Measurements from ENCODE around the gene EFTUD2.

Gene EFTUD2

DNA sequence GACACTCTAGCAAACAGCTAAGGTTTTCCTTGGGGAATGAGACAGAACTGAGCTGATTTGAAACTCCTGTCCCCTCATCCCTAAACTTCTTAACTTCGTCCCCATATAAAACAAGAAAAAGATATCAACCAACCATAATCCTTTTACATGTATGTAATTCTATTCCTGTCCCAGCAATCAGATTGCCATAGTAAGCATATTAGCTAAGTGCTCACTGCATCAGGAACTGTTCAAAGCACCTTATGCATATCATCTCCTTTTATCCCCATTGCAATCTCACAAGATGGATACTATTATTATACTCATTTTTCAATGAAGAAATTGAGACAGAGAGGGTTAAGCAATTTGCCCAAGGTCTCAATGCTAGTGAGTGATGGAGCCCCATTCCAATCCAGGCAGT, 41.5 kb upstream of the EFTUD2 start:
- in situ Hi-C loops (cut with MboI; ENCODE audit: low pct_unique_long_range_greater_than_20kb, low sequenced_read_pairs, unreplicated experiment), result no loop called here
- TF ChIP-seq, protein P1, sequence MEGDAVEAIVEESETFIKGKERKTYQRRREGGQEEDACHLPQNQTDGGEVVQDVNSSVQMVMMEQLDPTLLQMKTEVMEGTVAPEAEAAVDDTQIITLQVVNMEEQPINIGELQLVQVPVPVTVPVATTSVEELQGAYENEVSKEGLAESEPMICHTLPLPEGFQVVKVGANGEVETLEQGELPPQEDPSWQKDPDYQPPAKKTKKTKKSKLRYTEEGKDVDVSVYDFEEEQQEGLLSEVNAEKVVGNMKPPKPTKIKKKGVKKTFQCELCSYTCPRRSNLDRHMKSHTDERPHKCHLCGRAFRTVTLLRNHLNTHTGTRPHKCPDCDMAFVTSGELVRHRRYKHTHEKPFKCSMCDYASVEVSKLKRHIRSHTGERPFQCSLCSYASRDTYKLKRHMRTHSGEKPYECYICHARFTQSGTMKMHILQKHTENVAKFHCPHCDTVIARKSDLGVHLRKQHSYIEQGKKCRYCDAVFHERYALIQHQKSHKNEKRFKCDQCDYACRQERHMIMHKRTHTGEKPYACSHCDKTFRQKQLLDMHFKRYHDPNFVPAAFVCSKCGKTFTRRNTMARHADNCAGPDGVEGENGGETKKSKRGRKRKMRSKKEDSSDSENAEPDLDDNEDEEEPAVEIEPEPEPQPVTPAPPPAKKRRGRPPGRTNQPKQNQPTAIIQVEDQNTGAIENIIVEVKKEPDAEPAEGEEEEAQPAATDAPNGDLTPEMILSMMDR (IDR thresholded peaks at IDR 0.05; ENCODE audit: extremely low read depth, insufficient read depth, missing control alignments), result no peak
- no peak for DNase-seq (ENCODE audit: low spot score)

DNA sequence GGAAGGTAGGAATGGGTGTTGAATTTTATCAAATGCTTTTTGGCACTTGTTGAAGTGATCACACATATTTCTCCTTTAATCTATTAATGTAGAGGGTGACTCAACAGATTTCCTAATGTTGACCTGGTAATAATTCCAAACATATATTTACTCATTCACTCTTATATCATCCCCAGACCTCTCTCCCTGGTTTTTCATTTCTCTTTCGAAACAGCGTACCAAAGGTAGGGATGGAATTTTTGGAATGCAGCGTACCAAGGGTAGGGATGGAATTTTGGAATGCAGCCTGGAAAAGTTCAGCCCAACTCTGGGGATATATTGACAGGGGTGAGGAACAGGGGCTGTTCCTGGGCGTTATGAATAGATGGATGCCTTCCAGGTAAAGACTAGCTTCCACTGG, 41.1 kb upstream of the EFTUD2 start:
- DNase-seq (ENCODE audit: low spot score), result no peak
- TF ChIP-seq, protein P1 (IDR thresholded peaks at IDR 0.05; ENCODE audit: extremely low read depth, insufficient read depth, missing control alignments), result no peak
- in situ Hi-C loops (cut with MboI; ENCODE audit: low pct_unique_long_range_greater_than_20kb, low sequenced_read_pairs, unreplicated experiment), result no loop called here

DNA sequence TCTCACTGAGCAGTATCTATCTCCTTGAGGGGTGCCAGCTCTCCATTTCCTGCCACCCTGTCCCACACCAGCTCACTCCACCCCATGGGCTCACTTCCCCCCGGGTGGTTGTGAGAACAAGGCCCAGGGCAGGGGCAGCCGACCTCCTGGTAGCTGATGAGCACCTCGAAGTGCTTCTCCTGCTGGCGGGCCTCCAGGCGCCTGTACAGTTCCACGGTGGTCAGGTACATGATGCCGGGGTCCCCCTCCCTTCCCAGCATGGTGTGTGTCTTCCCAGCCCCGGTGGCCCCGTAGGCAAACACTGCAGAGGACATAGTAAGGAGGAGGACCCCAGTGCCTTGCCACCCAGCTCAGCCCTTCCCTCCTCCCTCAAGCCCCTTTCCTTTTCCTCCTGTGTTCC, 35.9 kb upstream of the EFTUD2 start:
- in situ Hi-C loops (cut with MboI; ENCODE audit: low pct_unique_long_range_greater_than_20kb, low sequenced_read_pairs, unreplicated experiment), result no loop called here
- no peak for DNase-seq (ENCODE audit: low spot score)
- TF ChIP-seq, protein P1 (IDR thresholded peaks at IDR 0.05; ENCODE audit: extremely low read depth, insufficient read depth, missing control alignments), result no peak

DNA sequence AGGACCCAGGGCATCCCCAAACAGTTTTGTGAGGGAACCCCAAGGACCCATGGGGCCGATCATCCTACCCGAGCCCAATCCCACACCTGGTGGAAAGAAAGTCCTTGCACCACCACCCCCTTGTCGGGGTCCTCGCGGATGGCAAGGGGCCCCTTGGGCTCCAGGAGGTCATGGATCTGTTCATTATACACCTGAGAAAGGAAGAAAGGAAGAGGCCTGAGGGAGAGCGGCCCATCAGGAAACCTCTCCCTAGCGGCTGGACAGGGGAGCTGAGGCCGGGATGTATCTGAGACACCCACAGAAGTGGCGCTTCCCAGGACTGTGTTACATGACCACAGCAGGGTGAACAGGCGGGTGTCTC, 35.5 kb upstream of the EFTUD2 start:
- no peak for DNase-seq (ENCODE audit: low spot score)
- TF ChIP-seq, protein P1 (IDR thresholded peaks at IDR 0.05; ENCODE audit: extremely low read depth, insufficient read depth, missing control alignments), result no peak
- in situ Hi-C loops (cut with MboI; ENCODE audit: low pct_unique_long_range_greater_than_20kb, low sequenced_read_pairs, unreplicated experiment), result no loop called here

DNA sequence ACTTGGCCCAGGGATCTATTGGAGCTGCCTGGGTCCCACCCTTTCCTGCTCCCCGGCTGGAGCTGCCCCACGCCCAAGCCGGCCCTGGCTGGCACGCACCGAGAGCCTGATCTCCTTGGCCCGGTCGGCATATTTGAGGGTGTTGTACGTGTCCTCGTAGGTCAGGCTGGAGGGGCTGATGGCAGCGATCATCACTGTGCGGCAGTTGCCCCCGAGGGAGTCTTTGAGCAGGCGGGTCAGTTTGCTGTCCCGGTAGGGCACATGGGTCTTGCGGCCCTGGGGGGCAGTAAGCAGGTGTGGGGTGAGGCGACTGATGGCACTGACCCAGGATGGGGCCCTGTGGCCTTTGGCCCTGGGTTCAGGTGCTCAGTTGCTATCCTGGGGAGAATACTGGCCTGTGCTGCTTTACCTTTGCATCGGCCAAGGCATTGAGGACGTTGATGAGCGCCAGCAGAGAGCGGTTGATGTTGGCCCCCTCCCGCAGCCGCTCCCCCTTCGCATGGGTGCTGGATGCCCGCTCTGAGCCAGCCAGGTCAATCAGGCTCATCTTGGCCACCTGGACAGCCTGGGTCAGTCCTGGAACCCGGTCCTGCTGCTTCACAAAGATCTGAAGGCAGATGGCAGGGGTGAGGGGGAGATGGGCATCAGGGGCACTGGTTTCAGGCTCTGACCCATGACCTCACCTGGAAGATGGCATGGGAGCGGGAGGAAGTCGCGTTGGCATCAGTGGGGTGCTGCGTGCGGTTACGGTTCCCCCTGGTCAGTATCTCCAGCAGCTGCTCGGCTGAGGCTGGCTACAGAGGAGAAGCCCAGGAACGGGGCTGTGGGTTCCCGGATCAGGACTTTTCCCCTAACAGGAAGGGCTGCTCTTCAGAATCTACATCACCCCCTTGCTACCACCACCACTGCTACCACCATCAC, 34.8 kb upstream of the EFTUD2 start:
- DNase-seq (ENCODE audit: low spot score), result no peak
- in situ Hi-C loops (cut with MboI; ENCODE audit: low pct_unique_long_range_greater_than_20kb, low sequenced_read_pairs, unreplicated experiment), result no loop called here
- TF ChIP-seq, protein P1 (IDR thresholded peaks at IDR 0.05; ENCODE audit: extremely low read depth, insufficient read depth, missing control alignments), result no peak

DNA sequence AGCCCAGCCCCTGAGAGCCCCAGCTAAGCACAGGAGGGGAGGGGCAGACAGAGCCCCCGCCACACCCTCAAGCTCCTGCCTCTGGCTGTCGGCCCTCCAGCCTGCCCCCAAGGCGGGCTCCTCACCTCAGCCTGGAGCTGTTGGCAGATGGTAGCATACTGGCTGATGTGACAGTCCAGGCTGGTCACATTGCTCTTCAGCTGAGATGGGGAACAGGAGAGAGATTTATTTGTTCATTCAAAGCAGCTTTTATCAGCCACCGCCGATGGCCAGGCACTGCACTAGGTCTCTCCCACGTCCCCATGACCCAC, 33.5 kb upstream of the EFTUD2 start:
- in situ Hi-C loops (cut with MboI; ENCODE audit: low pct_unique_long_range_greater_than_20kb, low sequenced_read_pairs, unreplicated experiment), result no loop called here
- TF ChIP-seq, protein P1 (IDR thresholded peaks at IDR 0.05; ENCODE audit: extremely low read depth, insufficient read depth, missing control alignments), result no peak
- DNase-seq (ENCODE audit: low spot score), result no peak
